GM18870 (cell line): ENCODE results near the gene GPR161.

Experiments
- ATAC-seq: cut with Tn5 transposase; IDR thresholded peaks from one replicate; pipeline ENCODE4 v1.9.1; 2021; ENCODE audit warnings: moderate library complexity; ENCODE audit not compliant: unreplicated experiment

Gene GPR161

GRCh38 chr1:168050307-168050706 lies 86.4 kb downstream of the GPR161 start:
- no peak for ATAC-seq

DNA sequence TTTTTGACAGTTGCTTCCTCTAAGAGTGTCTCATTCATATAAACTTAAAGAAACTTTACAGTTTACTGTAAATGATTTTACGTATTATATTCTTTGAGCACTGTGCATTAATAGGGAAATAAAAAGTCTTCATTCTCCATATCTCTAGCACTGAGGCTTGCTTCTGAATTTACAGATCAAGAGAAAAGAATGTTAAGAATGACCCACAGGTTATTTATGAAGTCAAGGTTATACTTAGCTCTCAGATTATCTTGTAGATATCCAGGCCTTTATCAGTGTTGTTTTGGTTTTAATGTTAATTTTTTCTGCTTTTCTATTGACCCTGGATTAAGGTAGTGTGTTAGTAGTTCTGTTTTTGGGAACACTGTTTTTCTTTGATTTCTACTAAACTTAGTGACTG lies 91.4 kb downstream of the GPR161 start:
- no peak for ATAC-seq

- no peak for ATAC-seq
Observed at GRCh38 chr1:168042362-168042761, 94.4 kb downstream of the GPR161 start.

GRCh38 chr1:168035345-168035744 lies 101.4 kb downstream of the GPR161 start:
- ATAC-seq = no peak

GRCh38 chr1:168032029-168032428 lies 104.7 kb downstream of the GPR161 start:
- no peak for ATAC-seq

DNA sequence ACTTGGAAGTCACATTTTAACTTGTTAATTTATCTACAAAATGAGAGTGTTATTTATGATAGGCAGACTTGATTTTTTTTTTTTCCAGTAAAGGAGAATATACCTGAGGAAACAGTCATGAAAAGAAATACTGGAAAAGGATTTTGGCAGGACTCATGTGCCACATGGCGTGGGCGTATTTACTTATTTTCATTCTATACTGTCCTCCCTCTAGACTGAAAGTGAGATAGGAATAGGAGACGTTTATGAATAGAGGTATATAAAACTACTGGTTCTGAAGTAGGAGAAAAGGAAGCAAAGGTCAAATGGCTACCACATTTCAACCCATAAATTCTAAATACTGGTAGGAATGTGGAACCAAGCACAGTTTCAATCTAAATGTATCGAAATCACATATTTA lies 105.1 kb downstream of the GPR161 start:
- no peak for ATAC-seq

DNA sequence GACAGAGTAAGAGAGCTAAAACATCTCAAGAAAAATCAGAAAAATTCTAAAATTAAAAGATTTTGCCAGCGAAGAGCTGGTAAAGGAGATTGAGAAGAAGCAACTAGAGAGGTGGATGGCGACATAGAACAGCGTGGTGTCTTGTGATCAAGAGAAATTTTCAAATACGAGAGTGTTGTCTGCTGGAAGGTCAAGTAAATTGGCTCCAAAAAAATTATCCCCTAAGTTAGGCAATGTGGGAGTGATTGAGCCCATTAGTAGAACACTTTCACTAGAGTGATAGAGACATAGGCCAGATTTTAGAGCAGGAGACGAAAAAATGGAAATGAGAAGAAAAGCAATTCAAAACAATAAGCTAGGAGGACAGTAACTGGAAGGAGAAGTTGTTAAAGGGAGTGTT lies 105.5 kb downstream of the GPR161 start:
- no peak for ATAC-seq
